ENCODE data around the gene SEC14L1. TPM values are rescaled to one million over a fixed set of nuclear protein-coding genes. Genes with fewer than 3 reads are reported as not detected.

The SEC14L1 gene
- total RNA-seq, 1 donor from 2014 or later, result 71.4 TPM

DNA sequence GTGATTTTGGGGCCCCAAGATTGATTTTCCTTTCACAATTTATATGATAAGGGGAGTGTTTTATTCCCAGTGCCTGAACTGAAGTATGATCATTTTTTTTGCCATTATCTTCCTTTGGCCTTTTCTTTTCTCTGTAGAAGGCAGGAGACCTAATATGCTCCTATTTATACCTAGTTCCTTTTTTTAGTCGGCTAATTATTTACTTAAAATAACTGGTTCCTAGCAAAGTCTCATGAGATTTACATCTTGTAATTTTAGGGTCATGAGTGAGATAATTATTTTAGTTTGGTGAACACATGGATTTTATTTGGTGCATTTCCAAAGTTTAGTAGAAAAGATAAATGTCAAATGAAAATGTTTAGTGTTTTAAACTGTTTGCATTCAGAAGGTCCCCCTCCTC lies 24.8 kb downstream of the SEC14L1 start:
- Mint-ChIP-seq H3K4me3 (no peak overlapping the region), H3K9me3 (peaks cover 28% of the 10 kb centered on the region), H3K27ac (peak overlapping the region; percentile 66), H3K4me1 (peaks cover 25% of the 10 kb centered on the region), H3K27me3 (no peaks in the 10 kb centered on the region), H3K36me3 (ENCODE audit: low read depth) (peaks cover 69% of the 10 kb centered on the region)
- intact Hi-C loops (cut with micrococcal nuclease), result no loop called here
- no peak for DNase-seq

GRCh38 chr17:77167472-77168306 lies 26.9 kb downstream of the SEC14L1 start:
- intact Hi-C loops (cut with micrococcal nuclease), result no loop called here
- H3K4me3 Mint-ChIP-seq, result no peak overlapping the region
- DNase-seq, result no peak
- H3K27ac Mint-ChIP-seq, result no peak overlapping the region
- H3K36me3 Mint-ChIP-seq (ENCODE audit: low read depth), result peaks cover 84% of the 10 kb centered on the region
- H3K4me1 Mint-ChIP-seq, result peaks cover 20% of the 10 kb centered on the region
- H3K27me3 Mint-ChIP-seq, result no peaks in the 10 kb centered on the region
- peaks cover 31% of the 10 kb centered on the region for H3K9me3 Mint-ChIP-seq

DNA sequence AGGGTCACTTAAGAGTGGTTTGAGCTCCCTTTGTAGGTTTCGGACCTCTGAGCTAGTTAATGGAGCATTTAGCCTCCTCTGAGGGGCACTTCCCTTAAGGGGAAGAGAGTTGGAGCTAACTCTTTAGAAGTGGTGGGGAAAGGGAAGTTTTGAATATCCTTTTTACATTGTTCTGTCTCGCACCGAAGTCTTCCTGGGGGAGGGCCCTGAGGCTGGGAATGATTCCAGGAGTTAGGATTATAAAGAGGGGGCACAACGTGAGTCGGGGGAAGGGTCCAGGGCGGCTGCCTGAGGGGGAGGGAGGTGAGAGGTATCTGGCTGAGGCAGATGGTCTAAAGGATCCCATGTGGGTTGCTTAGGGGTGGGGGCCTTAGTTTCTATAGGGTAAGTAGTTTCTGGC lies 32.3 kb downstream of the SEC14L1 start:
- H3K4me3 Mint-ChIP-seq, result no peak overlapping the region
- no peaks in the 10 kb centered on the region for H3K27me3 Mint-ChIP-seq
- peaks cover 75% of the 10 kb centered on the region for H3K36me3 Mint-ChIP-seq (ENCODE audit: low read depth)
- no peak for DNase-seq
- no peak overlapping the region for H3K27ac Mint-ChIP-seq
- intact Hi-C loops (cut with micrococcal nuclease), result no loop called here
- peaks cover 2% of the 10 kb centered on the region for H3K4me1 Mint-ChIP-seq
- peaks cover 26% of the 10 kb centered on the region for H3K9me3 Mint-ChIP-seq

DNA sequence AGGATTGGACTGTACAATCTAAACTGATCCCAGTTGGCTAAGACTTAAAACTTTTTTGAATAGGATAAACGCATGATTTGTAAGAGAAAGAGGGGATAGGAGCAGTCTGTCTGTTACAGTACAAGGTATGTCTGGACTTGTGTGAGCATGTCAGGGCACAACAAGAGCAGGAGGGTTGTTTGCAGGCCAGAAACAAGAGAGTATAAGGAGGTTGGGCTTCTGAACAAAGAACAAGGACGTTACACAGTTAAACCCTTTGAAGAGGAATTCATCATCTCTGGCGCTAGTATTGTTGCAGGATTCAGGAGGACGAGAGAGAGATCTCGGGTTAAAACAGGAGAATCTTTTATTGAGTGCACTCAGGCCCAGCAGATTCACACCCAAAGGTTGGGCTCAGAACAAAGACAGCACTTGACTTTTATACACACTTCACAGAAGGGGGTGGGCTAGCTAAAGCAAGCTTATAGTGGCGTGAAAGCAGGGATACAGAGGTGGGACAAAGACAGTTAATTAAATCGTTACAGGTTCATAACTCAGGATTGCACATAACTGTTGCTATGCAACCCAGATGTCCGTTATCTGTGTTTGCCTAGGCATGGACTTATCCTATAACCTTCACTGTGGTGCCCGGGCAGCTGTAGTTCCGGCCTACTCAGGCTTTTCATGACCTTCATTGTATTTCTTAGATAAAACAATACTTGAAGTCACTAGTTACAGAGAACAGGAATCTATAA lies 34.3 kb downstream of the SEC14L1 start:
- peaks cover 16% of the 10 kb centered on the region for H3K9me3 Mint-ChIP-seq
- intact Hi-C loops (cut with micrococcal nuclease), result no loop called here
- no peak for DNase-seq
- no peaks in the 10 kb centered on the region for H3K27me3 Mint-ChIP-seq
- H3K27ac Mint-ChIP-seq, result peak overlapping the region; percentile 1
- peaks cover 5% of the 10 kb centered on the region for H3K4me1 Mint-ChIP-seq
- peaks cover 65% of the 10 kb centered on the region for H3K36me3 Mint-ChIP-seq (ENCODE audit: low read depth)
- H3K4me3 Mint-ChIP-seq, result no peak overlapping the region

- Mint-ChIP-seq H3K27ac (no peak overlapping the region), H3K36me3 (ENCODE audit: low read depth) (peaks cover 63% of the 10 kb centered on the region), H3K27me3 (no peaks in the 10 kb centered on the region), H3K4me3 (no peak overlapping the region), H3K9me3 (peaks cover 9% of the 10 kb centered on the region), H3K4me1 (peaks cover 21% of the 10 kb centered on the region)
- intact Hi-C loops (cut with micrococcal nuclease), result no loop called here
- no peak for DNase-seq
Observed at GRCh38 chr17:77177002-77177741, 36.4 kb downstream of the SEC14L1 start.

DNA sequence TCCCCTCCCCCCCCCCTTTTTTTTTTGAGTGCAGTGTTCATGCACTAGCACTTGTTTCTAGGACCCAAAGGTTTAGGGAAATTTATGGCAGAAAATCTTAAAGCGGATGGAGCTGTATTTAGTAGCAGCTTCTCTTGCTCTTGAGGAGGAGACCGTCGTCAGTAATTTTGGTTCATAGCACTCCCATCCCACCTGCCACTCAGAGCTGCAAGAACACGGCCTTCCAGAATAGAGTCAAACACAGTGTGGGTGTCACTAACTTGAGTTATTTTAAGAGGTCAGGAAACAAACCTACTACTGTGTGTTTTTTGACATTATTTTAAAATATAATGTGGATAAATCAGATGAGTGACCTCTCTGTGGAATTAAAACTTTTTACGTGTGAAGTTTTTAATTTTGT lies 37.3 kb downstream of the SEC14L1 start:
- H3K27ac Mint-ChIP-seq, result no peak overlapping the region
- no peak for DNase-seq
- intact Hi-C loops (cut with micrococcal nuclease), result no loop called here
- H3K9me3 Mint-ChIP-seq, result peaks cover 9% of the 10 kb centered on the region
- no peaks in the 10 kb centered on the region for H3K27me3 Mint-ChIP-seq
- no peak overlapping the region for H3K4me3 Mint-ChIP-seq
- H3K4me1 Mint-ChIP-seq, result peaks cover 30% of the 10 kb centered on the region
- H3K36me3 Mint-ChIP-seq (ENCODE audit: low read depth), result peaks cover 58% of the 10 kb centered on the region

DNA sequence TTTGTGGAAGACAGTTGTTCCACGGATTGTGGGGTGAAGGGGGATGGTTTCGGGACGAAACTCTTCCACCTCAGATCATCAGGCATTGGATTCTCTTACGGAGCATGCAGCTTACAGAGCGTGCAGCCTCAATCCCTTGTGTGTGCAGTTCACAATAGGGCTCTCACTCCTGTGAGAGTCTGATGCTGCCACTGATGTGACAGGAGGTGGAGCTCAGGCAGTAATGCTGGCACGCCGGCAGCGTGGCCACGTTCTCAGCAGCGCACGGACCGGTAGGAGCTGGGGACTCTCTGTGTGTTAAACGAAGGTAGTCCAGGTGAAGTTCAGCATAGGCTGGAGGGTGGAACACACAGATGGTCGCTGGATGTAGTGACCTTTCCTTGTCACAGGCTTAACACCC lies 37.8 kb downstream of the SEC14L1 start:
- no peak overlapping the region for H3K4me3 Mint-ChIP-seq
- DNase-seq, result no peak
- H3K27ac Mint-ChIP-seq, result peak overlapping the region; percentile 15
- no peaks in the 10 kb centered on the region for H3K27me3 Mint-ChIP-seq
- H3K9me3 Mint-ChIP-seq, result peaks cover 9% of the 10 kb centered on the region
- peaks cover 53% of the 10 kb centered on the region for H3K36me3 Mint-ChIP-seq (ENCODE audit: low read depth)
- intact Hi-C loops (cut with micrococcal nuclease), result no loop called here
- peaks cover 34% of the 10 kb centered on the region for H3K4me1 Mint-ChIP-seq

DNA sequence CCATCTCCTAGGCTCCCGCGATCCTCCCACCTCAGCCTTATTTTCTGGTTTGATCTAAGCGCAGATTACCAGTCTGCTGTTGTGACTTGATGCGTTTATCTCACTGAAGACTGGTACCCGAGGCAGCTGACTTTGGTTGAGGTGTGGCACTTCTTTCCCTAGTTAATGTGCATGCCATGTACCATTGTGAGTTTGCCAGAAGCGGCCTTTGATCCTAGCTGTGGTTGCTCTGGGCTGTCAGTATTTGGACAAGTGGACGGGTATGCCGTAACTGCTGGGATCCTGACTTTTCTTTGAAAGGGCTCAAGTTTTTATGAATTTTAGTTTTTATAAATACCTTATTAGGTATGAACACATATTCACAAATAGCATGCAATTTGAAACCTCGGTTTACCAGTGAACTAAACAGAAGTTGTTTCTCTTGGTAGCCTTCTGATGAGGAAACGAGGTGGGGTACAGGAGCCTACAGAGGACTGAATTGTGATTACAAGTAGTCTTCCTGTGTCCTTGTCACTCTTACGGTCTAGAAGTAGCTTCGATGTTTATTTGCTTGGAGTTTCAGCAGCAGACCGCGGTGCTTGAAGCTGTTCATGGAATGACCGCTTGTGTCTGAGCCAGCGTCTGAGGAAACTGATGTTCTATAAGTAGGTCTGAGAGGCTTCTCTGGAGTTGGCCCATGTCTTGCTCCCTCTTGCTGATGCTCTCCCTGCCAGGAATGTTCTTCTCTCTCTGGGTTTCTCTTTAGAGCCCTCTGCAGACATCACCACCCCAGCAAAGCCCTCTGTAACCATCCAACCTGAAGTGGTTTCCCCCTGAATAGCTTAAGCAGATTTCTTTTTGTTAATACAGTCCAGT lies 40.0 kb downstream of the SEC14L1 start:
- Mint-ChIP-seq H3K9me3 (peaks cover 3% of the 10 kb centered on the region), H3K27me3 (no peaks in the 10 kb centered on the region), H3K27ac (peak overlapping the region; percentile 60)

GRCh38 chr17:77182205-77183172 lies 41.7 kb downstream of the SEC14L1 start:
- no peak for DNase-seq
- H3K9me3 Mint-ChIP-seq, result no peaks in the 10 kb centered on the region
- intact Hi-C loops (cut with micrococcal nuclease), result no loop called here
- no peaks in the 10 kb centered on the region for H3K27me3 Mint-ChIP-seq
- peak overlapping the region; percentile 75 for H3K4me3 Mint-ChIP-seq
- H3K27ac Mint-ChIP-seq, result peak overlapping the region; percentile 90
- H3K36me3 Mint-ChIP-seq (ENCODE audit: low read depth), result peaks cover 28% of the 10 kb centered on the region
- H3K4me1 Mint-ChIP-seq, result peaks cover 39% of the 10 kb centered on the region

More for the DNA sequence above, 40.0 kb downstream of the SEC14L1 start:
- DNase-seq, result no peak
- intact Hi-C loops (cut with micrococcal nuclease), result no loop called here
- Mint-ChIP-seq H3K4me3 (no peak overlapping the region), H3K36me3 (ENCODE audit: low read depth) (peaks cover 34% of the 10 kb centered on the region), H3K4me1 (peaks cover 36% of the 10 kb centered on the region)

DNA sequence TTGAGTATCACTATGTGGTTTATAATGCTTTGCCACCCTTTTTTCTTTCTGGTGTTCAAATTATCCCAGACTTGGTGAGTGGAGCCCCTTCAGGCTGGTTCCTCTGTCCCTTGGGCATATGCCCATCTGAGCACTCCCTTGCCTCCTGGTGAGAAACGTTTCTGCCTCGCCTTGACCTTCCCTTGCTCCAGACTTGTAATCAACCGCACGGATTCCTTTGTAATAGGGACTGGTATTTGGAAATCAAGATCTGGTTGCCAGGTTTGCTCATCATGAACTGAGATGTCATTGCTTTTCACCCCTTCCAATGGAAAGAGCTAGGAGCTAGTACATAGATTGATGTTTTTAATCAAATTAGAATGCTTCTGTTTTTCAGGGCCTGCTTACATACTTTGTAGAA lies 43.7 kb downstream of the SEC14L1 start:
- Mint-ChIP-seq H3K27ac (no peak overlapping the region), H3K4me1 (peaks cover 52% of the 10 kb centered on the region), H3K27me3 (no peaks in the 10 kb centered on the region), H3K4me3 (no peak overlapping the region), H3K36me3 (ENCODE audit: low read depth) (peaks cover 19% of the 10 kb centered on the region), H3K9me3 (no peaks in the 10 kb centered on the region)
- intact Hi-C loops (cut with micrococcal nuclease), result no loop called here
- DNase-seq, result no peak

DNA sequence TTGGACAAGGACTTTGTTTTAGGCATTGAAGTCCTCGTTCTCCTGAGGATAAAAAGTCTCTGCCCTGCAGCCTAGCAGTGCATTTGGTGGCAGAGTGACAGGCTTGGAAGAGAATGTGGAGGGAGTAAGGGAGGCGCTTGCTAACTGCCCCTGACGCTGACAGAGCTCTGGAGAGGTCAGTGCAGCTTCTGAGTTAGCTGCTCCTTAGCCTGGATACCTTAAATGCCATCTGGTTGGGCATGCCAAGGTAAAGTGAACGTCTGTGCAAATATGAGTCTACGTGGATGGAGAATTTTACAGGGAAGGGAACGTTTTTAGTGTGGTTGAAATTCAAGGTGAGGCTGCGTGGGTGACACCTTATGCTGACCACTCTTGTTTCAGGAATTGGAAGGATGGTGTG lies 44.4 kb downstream of the SEC14L1 start:
- Mint-ChIP-seq H3K9me3 (no peaks in the 10 kb centered on the region), H3K4me1 (peaks cover 58% of the 10 kb centered on the region), H3K27ac (no peak overlapping the region), H3K36me3 (ENCODE audit: low read depth) (peaks cover 19% of the 10 kb centered on the region), H3K27me3 (no peaks in the 10 kb centered on the region), H3K4me3 (no peak overlapping the region)
- intact Hi-C loops (cut with micrococcal nuclease), result loop anchor here (5.0 kb wide), 1 partner anchor 62 kb away; no protein-coding TSS in a partner anchor
- DNase-seq, result no peak

DNA sequence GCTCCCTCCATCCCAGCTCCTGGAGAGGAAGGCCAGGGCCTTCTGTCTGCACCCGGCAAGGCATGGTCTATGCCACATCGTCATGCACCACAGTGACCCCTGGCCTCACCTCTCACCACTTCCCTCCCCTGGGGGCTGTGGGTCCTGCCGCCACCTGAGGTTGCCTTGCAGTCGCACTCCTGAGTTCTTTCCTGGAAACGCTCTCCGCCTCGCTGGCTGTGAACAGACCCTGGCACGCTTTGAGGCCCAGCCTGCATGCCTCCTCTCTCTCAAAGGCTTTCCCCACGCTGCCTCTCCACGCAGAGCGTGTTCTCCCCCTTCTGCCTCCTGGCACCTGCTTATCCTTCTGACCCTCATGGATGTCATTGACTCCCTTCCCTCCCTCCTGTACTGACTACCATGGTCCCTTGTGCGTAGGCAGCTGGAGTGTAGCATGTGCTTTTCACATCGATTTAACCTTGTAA lies 45.4 kb downstream of the SEC14L1 start:
- no peak overlapping the region for H3K4me3 Mint-ChIP-seq
- no peaks in the 10 kb centered on the region for H3K27me3 Mint-ChIP-seq
- H3K9me3 Mint-ChIP-seq, result no peaks in the 10 kb centered on the region
- H3K4me1 Mint-ChIP-seq, result peaks cover 54% of the 10 kb centered on the region
- no peak overlapping the region for H3K27ac Mint-ChIP-seq
- peak; percentile 75 for DNase-seq
- peaks cover 17% of the 10 kb centered on the region for H3K36me3 Mint-ChIP-seq (ENCODE audit: low read depth)
- intact Hi-C loops (cut with micrococcal nuclease), result loop anchor here (5.0 kb wide), 1 partner anchor 61 kb away; no protein-coding TSS in a partner anchor

All from activated CD4-positive, alpha-beta T cell treated with anti-CD3 and anti-CD28 coated beads, Interleukin-2, amount 10 ng/mL, durations not matched to agents 24 days and 14 days (primary cell).